HepG2 (cell line): ENCODE data around the gene TAMM41. TPM values are rescaled to one million over a fixed set of nuclear protein-coding genes. Genes with fewer than 3 reads are reported as not detected.

ENCODE experiments used
- ATAC-seq: fragments of 200-7000 bp; cut with Tn5 transposase; 3 replicates; pipeline ENCODE4 v1.9.1; 2020; ENCODE audit warnings: mild to moderate bottlenecking, moderate library complexity
- BruUV-seq: library from RNA; stranded (reverse); fragments of 400-500 nt; replicated peaks from 2 replicates; lab custom pipeline; 2021; lab: Mats Ljungman, UMichigan
- CTCF ChIA-PET: fragments of 300-600 bp; formaldehyde crosslinking; extraction: SDS; loops from one replicate; lab custom pipeline; 2021; ENCODE audit warnings: low total read pairs, inconsistent platforms, low intra/inter-chr PET ratio; lab: Yijun Ruan, JAX
- POLR2A ChIA-PET: fragments of 350-600 bp; sonication (Branson Sonifier 250); formaldehyde crosslinking; loops from one replicate; lab custom pipeline; 2020; ENCODE audit warnings: antibody characterized with exemption, inconsistent platforms; lab: Yijun Ruan, JAX
- DNase-seq: peaks from one replicate; pipeline ENCODE4 v3.0.0-alpha.2; 2015; ENCODE audit warnings: low spot score
- FAIRE-seq: peaks from 3 replicates; lab custom pipeline; 2011; peaks lifted over from hg19 to GRCh38; lab: Jason Lieb, UNC
- H2AFZ ChIP-seq: one replicate; pipeline ENCODE4 v1.6.1; 2011; ENCODE audit warnings: low read length, inconsistent platforms
- H3K27ac ChIP-seq: fragments of 300-600 bp; 3 replicates; pipeline ENCODE4 v1.8.0; 2011; ENCODE audit warnings: mixed run types, mild to moderate bottlenecking, mixed read lengths, low read length, inconsistent platforms; ENCODE audit not compliant: insufficient read depth; ENCODE audit errors: extremely low read length
- H3K27me3 ChIP-seq, 2 experiments: fragments of 200-600 bp in 1 of 2; 2 replicates in 1 of 2; 3 replicates in 1 of 2; pipeline versions ENCODE4 v1.6.0 to v1.8.0; 2011; ENCODE audit warnings: low read length in 2 of 2, mild to moderate bottlenecking in 2 of 2, moderate library complexity in 2 of 2, inconsistent platforms in 1 of 2; ENCODE audit not compliant: insufficient read depth in 2 of 2, control insufficient read depth in 1 of 2
- H3K36me3 ChIP-seq, 2 experiments: fragments of 200-600 bp in 1 of 2; replicated peaks in 1 of 2; 2 replicates in 1 of 2; 3 replicates in 1 of 2; pipeline versions ENCODE4 v1.5.1 to v1.8.0; 2011; ENCODE audit warnings: low read length in 2 of 2, inconsistent platforms in 1 of 2; ENCODE audit not compliant: insufficient read depth in 2 of 2, control insufficient read depth in 1 of 2
- H3K4me1 ChIP-seq: 2 replicates; pipeline ENCODE4 v1.5.1; 2012; ENCODE audit warnings: low read length, inconsistent platforms; ENCODE audit not compliant: insufficient read depth
- H3K4me2 ChIP-seq: 2 replicates; pipeline ENCODE4 v1.6.0; 2011; ENCODE audit warnings: low read depth, low read length, inconsistent platforms
- H3K4me3 ChIP-seq, 3 experiments: fragments of 200-600 bp in 1 of 3; sonication (generic), shearing (Covaris generic) in 1 of 3; replicated peaks in 1 of 3; 2 replicates each; pipeline ENCODE4 v1.5.1; 2011 to 2016; ENCODE audit warnings: low read length in 3 of 3, inconsistent platforms in 2 of 3, low read depth in 2 of 3, mild to moderate bottlenecking in 2 of 3, control low read depth in 1 of 3, mixed read lengths in 1 of 3; ENCODE audit not compliant: insufficient read depth in 1 of 3
- H3K79me2 ChIP-seq: one replicate; pipeline ENCODE4 v1.6.1; 2011; ENCODE audit warnings: low read length, inconsistent platforms; ENCODE audit not compliant: insufficient read depth
- H3K9ac ChIP-seq: 2 replicates; pipeline ENCODE4 v1.6.0; 2011; ENCODE audit warnings: mild to moderate bottlenecking, low read depth, low read length, inconsistent platforms; ENCODE audit not compliant: insufficient read depth
- H3K9me3 ChIP-seq: 2 replicates; pipeline ENCODE4 v1.5.1; 2012; ENCODE audit warnings: mild to moderate bottlenecking, low read length
- H4K20me1 ChIP-seq: 2 replicates; pipeline ENCODE4 v1.6.0; 2011; ENCODE audit warnings: inconsistent platforms, mild to moderate bottlenecking, low read length, moderate library complexity; ENCODE audit not compliant: insufficient read depth
- BRD4 ChIP-seq: sonication (generic); formaldehyde crosslinking; IDR thresholded peaks from 2 replicates; pipeline ENCODE4 v1.4.0; 2020; ENCODE audit warnings: missing genetic modification reagents
- CAMTA2 ChIP-seq: sonication (generic); formaldehyde crosslinking; IDR thresholded peaks from 2 replicates; pipeline ENCODE4 v1.4.0; 2020; ENCODE audit warnings: mild to moderate bottlenecking, missing genetic modification reagents, borderline replicate concordance
- CREB1 ChIP-seq, 2 experiments: fragments of 450-650 bp in 1 of 2; IDR thresholded peaks; 2 replicates each; pipeline ENCODE4 v1.6.1; 2016 to 2017; ENCODE audit warnings: control low read depth in 1 of 2, mild to moderate bottlenecking in 1 of 2, missing compliant biosample characterization in 1 of 2, missing genetic modification characterization in 1 of 2
- EEA1 ChIP-seq: sonication (generic); formaldehyde crosslinking; IDR thresholded peaks from 2 replicates; pipeline ENCODE4 v1.5.1; 2020; ENCODE audit warnings: mild to moderate bottlenecking, missing genetic modification reagents, borderline replicate concordance
- GLI4 ChIP-seq: sonication (generic); formaldehyde crosslinking; IDR thresholded peaks from 2 replicates; pipeline ENCODE4 v1.5.1; 2020; ENCODE audit warnings: missing genetic modification reagents, mild to moderate bottlenecking, moderate library complexity, borderline replicate concordance
- HDAC2 ChIP-seq: sonication (generic); formaldehyde crosslinking; IDR thresholded peaks from 2 replicates; pipeline ENCODE4 v1.4.0; 2020; ENCODE audit warnings: missing genetic modification reagents
- HNF4G ChIP-seq, 2 experiments: sonication (generic) in 1 of 2; formaldehyde crosslinking in 1 of 2; IDR thresholded peaks; 2 replicates each; pipeline versions ENCODE4 v1.4.0 to v1.6.1; 2011 to 2020; ENCODE audit warnings: borderline replicate concordance in 2 of 2, low read depth in 2 of 2, mild to moderate bottlenecking in 2 of 2, low read length in 1 of 2, missing genetic modification reagents in 1 of 2, moderate library complexity in 1 of 2
- IRF1 ChIP-seq: sonication (generic); formaldehyde crosslinking; IDR thresholded peaks from 2 replicates; pipeline ENCODE4 v1.4.0; 2020; ENCODE audit warnings: low read depth, mild to moderate bottlenecking, missing genetic modification reagents
- LCORL ChIP-seq, 2 experiments: fragments of 450-650 bp in 1 of 2; sonication (generic) in 1 of 2; formaldehyde crosslinking in 1 of 2; IDR thresholded peaks; 2 replicates each; pipeline versions ENCODE4 v1.5.0 to v1.6.1; 2017 to 2020; ENCODE audit warnings: antibody characterized with exemption in 1 of 2, missing genetic modification reagents in 1 of 2
- MXI1 ChIP-seq: IDR thresholded peaks from 3 replicates; pipeline ENCODE4 v1.6.1; 2012; ENCODE audit warnings: low read depth, low read length, inconsistent platforms, borderline replicate concordance
- NR3C1 ChIP-seq: sonication (generic); formaldehyde crosslinking; IDR thresholded peaks from 2 replicates; pipeline ENCODE4 v1.4.0; 2020; ENCODE audit warnings: missing genetic modification reagents
- TBP ChIP-seq: sonication (generic); formaldehyde crosslinking; IDR thresholded peaks from 2 replicates; pipeline ENCODE4 v1.5.0; 2020; ENCODE audit warnings: missing genetic modification reagents
- ZBTB42 ChIP-seq: sonication (generic); formaldehyde crosslinking; IDR thresholded peaks from 2 replicates; pipeline ENCODE4 v1.5.0; 2020; ENCODE audit warnings: mild to moderate bottlenecking, missing genetic modification reagents
- ZMYM4 ChIP-seq: sonication (generic); formaldehyde crosslinking; IDR thresholded peaks from 2 replicates; pipeline ENCODE4 v1.8.1; 2023; ENCODE audit warnings: mild to moderate bottlenecking, missing genetic modification reagents
- ZNF124 ChIP-seq: sonication (generic); formaldehyde crosslinking; IDR thresholded peaks from 2 replicates; pipeline ENCODE4 v1.4.0; 2020; ENCODE audit warnings: missing genetic modification reagents
- ZNF160 ChIP-seq: sonication (generic); formaldehyde crosslinking; IDR thresholded peaks from 2 replicates; pipeline ENCODE4 v1.8.0; 2022; ENCODE audit warnings: mild to moderate bottlenecking, inconsistent platforms, missing genetic modification reagents
- ZNF282 ChIP-seq: fragments of 450-650 bp; IDR thresholded peaks from 2 replicates; pipeline ENCODE4 v1.6.1; 2018; ENCODE audit not compliant: partially characterized antibody
- ZNF30 ChIP-seq: sonication (generic); formaldehyde crosslinking; IDR thresholded peaks from 2 replicates; pipeline ENCODE4 v1.5.0; 2020; ENCODE audit warnings: mild to moderate bottlenecking, missing genetic modification reagents
- ZNF607 ChIP-seq: sonication (generic); formaldehyde crosslinking; IDR thresholded peaks from 2 replicates; pipeline ENCODE4 v1.5.1; 2020; ENCODE audit warnings: missing genetic modification reagents, mild to moderate bottlenecking, borderline replicate concordance
- ZNF629 ChIP-seq: sonication (generic); formaldehyde crosslinking; conservative IDR thresholded peaks from 2 replicates; pipeline ENCODE4 v1.5.0; 2020; ENCODE audit warnings: missing genetic modification reagents
- ZNF761 ChIP-seq: sonication (generic); formaldehyde crosslinking; conservative IDR thresholded peaks from 2 replicates; pipeline ENCODE4 v1.4.0; 2020; ENCODE audit warnings: mild to moderate bottlenecking, missing genetic modification reagents
- WGBS: methylation state at CpG from one replicate; pipeline ENCODE4 v1.1.6; 2017; ENCODE audit warnings: low lambda C conversion rate; 5-methylcytosine and 5-hydroxymethylcytosine counted together
- in situ Hi-C: cut with HindIII; loops from 2 replicates; pipeline ENCODE4 v1.10.0; 2017; ENCODE audit warnings: low pct_unique_long_range_greater_than_20kb; ENCODE audit not compliant: extremely low pct_ligation_motif_present
- intact Hi-C: fragments of 100-400 bp; cut with micrococcal nuclease; formaldehyde crosslinking; loops from one replicate; pipeline ENCODE4 v1.10.0; 2022; ENCODE audit not compliant: unreplicated experiment
- polyA plus RNA-seq, 8 experiments: library from polyadenylated mRNA; depleted of rRNA in 3 of 8; stranded (reverse) in 7 of 8; unstranded in 1 of 8; fragments of >200 nt; fragmentation: Illumina TruSeq in 4 of 8; extraction: Trizol in 4 of 8; gene quantifications; 2 replicates each; pipeline versions ENCODE4 v1.2.1 to v1.2.3, GENCODE V29; 2011 to 2016; ENCODE audit warnings: low read depth in 4 of 8, missing spikeins in 1 of 8, mixed read lengths in 1 of 8; ENCODE audit not compliant: insufficient read depth in 1 of 8
- total RNA-seq, 5 experiments: library from RNA; depleted of rRNA; stranded (reverse); fragments of >200 nt; fragmentation: Illumina TruSeq; extraction: Trizol; gene quantifications; 2 replicates each; pipeline ENCODE4 v1.2.3, GENCODE V29; 2016; ENCODE audit warnings: low read depth in 1 of 5

The TAMM41 gene
- total and polyA plus RNA-seq, 2 of the 13 experiments (the other 11 are each of a cell fraction or from before 2014, with no cell fraction given), result 9.9 to 12.2 TPM

- TF ChIP-seq HNF4G (IDR thresholded peaks at IDR 0.05; ENCODE audit: borderline replicate concordance, low read depth, low read length) (no peak), HNF4G (CRISPR knock-in tag; IDR thresholded peaks at IDR 0.05; ENCODE audit: borderline replicate concordance, low read depth) (no peak), HDAC2 (CRISPR knock-in tag) (no peak), ZNF607 (CRISPR knock-in tag) (no peak), NR3C1 (CRISPR knock-in tag) (no peak), LCORL (IDR thresholded peaks at IDR 0.05) (no peak), LCORL (CRISPR knock-in tag; IDR thresholded peaks at IDR 0.05) (no peak), ZNF160 (CRISPR knock-in tag) (no peak), ZNF282 (no peak), GLI4 (no peak), ZNF124 (CRISPR knock-in tag) (no peak), CAMTA2 (no peak), BRD4 (CRISPR knock-in tag) (no peak), CREB1 (IDR thresholded peaks at IDR 0.05) (no peak), CREB1 (CRISPR knock-in tag; IDR thresholded peaks at IDR 0.05) (no peak), MXI1 (no peak)
- TF ChIP-seq, all 625 proteins: peak for 0
Observed at GRCh38 chr3:11829416-11829815, 17.3 kb downstream of the TAMM41 start (continued).

DNA sequence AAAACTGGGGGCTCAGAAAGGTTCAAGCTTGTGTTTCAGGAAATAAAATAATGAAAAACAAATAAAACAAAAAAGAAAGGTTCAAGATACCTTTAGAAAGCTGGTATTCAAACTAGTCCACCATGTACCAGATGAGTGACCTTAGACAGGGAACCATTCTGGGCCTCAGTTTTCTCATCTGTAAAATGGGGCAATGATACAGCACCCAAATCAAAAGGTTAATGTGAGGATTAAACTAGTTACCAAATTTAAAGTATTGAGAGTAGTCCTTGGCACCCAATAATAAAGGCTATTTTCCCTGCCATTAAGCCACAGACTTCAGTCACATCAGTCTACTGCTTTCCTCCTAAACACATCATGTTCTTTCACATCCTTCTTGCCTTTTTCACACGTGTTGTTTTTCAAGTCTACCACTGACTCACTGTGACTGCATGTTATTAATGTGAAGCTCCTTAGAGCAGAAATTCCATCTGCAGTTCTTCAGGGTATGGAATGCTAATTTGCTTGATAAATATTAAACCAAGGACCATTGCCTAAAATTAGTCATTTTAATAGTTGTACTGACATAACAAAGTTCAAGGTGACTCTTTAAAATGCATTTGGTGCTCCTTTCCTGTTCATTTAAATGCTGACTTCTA, 19.9 kb downstream of the TAMM41 start:
- CTCF ChIA-PET, result no interaction called here
- no peaks in the 10 kb centered on the region for H3K9me3 ChIP-seq
- WGBS, result 90% methylated on average over 1 of the region's 1 CpG
- no peak overlapping the region for H3K9ac ChIP-seq
- no peaks in the 10 kb centered on the region for H3K27me3 ChIP-seq
- no peak overlapping the region for H3K4me2 ChIP-seq
- H3K4me3 ChIP-seq, result no peak overlapping the region
- no peak for FAIRE-seq
- peaks cover 6% of the 10 kb centered on the region; the same call in 1 of the 2 replicates for H3K4me1 ChIP-seq
- H4K20me1 ChIP-seq, result no peaks in the 10 kb centered on the region
- peaks cover 22 to 70% of the 10 kb centered on the region in 2 experiments for H3K36me3 ChIP-seq
- intact Hi-C loops, result no loop called here
- in situ Hi-C loops, result no loop called here
- DNase-seq, result no peak
- no peak overlapping the region for H2AFZ ChIP-seq
- no peak for ATAC-seq
- no peak for TF ChIP-seq EEA1 (CRISPR knock-in tag)
- TF ChIP-seq ZNF629 (CRISPR knock-in tag), result peak; percentile 87
- TF ChIP-seq ZNF761 (CRISPR knock-in tag), result no peak
- TF ChIP-seq ZNF30 (CRISPR knock-in tag), result no peak
- TF ChIP-seq TBP (CRISPR knock-in tag), result no peak
- no peak for TF ChIP-seq IRF1
- TF ChIP-seq ZMYM4 (CRISPR knock-in tag), result no peak
- TF ChIP-seq ZBTB42 (CRISPR knock-in tag), result no peak
- POLR2A ChIA-PET, result no interaction called here
- no TSS peak for BruUV-seq
- H3K27ac ChIP-seq, result no peak overlapping the region
- H3K79me2 ChIP-seq, result no peaks in the 10 kb centered on the region
